A549 (cell line): ENCODE measurements around the gene IGLON5. TPM values are rescaled to one million over a fixed set of nuclear protein-coding genes. Genes with fewer than 3 reads are reported as not detected.

Source experiments
- ATAC-seq, 2 experiments: fragments of 200-7000 bp in 1 of 2; fragments of >200 bp in 1 of 2; cut with Nextera tagmentation in 1 of 2; cut with Tn5 transposase in 1 of 2; 3 replicates each; pipeline versions ENCODE4 v1.8.0 to v1.9.1; 2018 to 2020; ENCODE audit warnings: mild to moderate bottlenecking in 1 of 2, moderate library complexity in 1 of 2
- CTCF ChIA-PET: fragments of 300-600 bp; sonication (Branson Sonifier 250); formaldehyde crosslinking; extraction: SDS; loops from one replicate; lab custom pipeline; 2021; ENCODE audit warnings: antibody characterized with exemption, inconsistent platforms; lab: Yijun Ruan, JAX
- POLR2A ChIA-PET: fragments of 350-600 bp; formaldehyde crosslinking; extraction: SDS; loops from one replicate; lab custom pipeline; 2021; ENCODE audit warnings: antibody characterized with exemption, inconsistent platforms; lab: Yijun Ruan, JAX
- DNase-seq, 2 experiments: peaks; one replicate each; pipeline versions ENCODE4 v3.0.0 to v3.0.0-alpha.2; 2011 to 2016; ENCODE audit warnings: low read depth in 1 of 2, low spot score in 1 of 2
- FAIRE-seq: peaks from 2 replicates; lab custom pipeline; 2011; peaks lifted over from hg19 to GRCh38; lab: Jason Lieb, UNC
- H3K27ac ChIP-seq, 2 experiments: fragments of >200 bp; sonication (Bioruptor Twin); formaldehyde crosslinking; 3 replicates each; pipeline ENCODE4 v1.5.1; 2016 to 2017
- H3K4me1 ChIP-seq: fragments of >200 bp; sonication (Bioruptor Twin); formaldehyde crosslinking; 3 replicates; pipeline ENCODE4 v1.6.1; 2016
- H3K4me2 ChIP-seq: fragments of >200 bp; sonication (Bioruptor Twin); formaldehyde crosslinking; 3 replicates; pipeline ENCODE4 v1.6.1; 2016
- H3K4me3 ChIP-seq: fragments of >200 bp; sonication (Bioruptor Twin); formaldehyde crosslinking; 3 replicates; pipeline ENCODE4 v1.5.1; 2016
- H3K9me3 ChIP-seq: fragments of >200 bp; sonication (Bioruptor Twin); formaldehyde crosslinking; 3 replicates; pipeline ENCODE4 v1.6.1; 2016
- CBX2 ChIP-seq: fragments of 200-600 bp; sonication (generic); IDR thresholded peaks from 2 replicates; pipeline ENCODE4 v1.6.1; 2016; ENCODE audit warnings: low read depth, mild to moderate bottlenecking, borderline replicate concordance
- CHD4 ChIP-seq: fragments of 200-600 bp; sonication (generic); IDR thresholded peaks from 2 replicates; pipeline ENCODE4 v1.6.1; 2016; ENCODE audit warnings: antibody characterized with exemption, mild to moderate bottlenecking, borderline replicate concordance
- ESRRA ChIP-seq: fragments of 150-350 bp; IDR thresholded peaks from 2 replicates; pipeline ENCODE4 v1.6.1; 2014; ENCODE audit warnings: mild to moderate bottlenecking, low read length, borderline replicate concordance
- HDAC2 ChIP-seq: fragments of 200-600 bp; sonication (generic); IDR thresholded peaks from 2 replicates; pipeline ENCODE4 v1.6.1; 2016
- HEYL ChIP-seq: fragments of 250-450 bp; sonication (Bioruptor Pico); IDR thresholded peaks from 2 replicates; pipeline ENCODE4 v1.8.0; 2021; ENCODE audit warnings: mild to moderate bottlenecking, moderate library complexity
- HOXB13 ChIP-seq: fragments of 250-450 bp; sonication (Bioruptor Pico); IDR thresholded peaks from 2 replicates; pipeline ENCODE4 v1.5.0; 2020; ENCODE audit warnings: low read depth, mild to moderate bottlenecking, moderate library complexity
- HOXB5 ChIP-seq: fragments of 250-450 bp; sonication (Bioruptor Pico); IDR thresholded peaks from 2 replicates; pipeline ENCODE4 v1.5.0; 2020; ENCODE audit warnings: mild to moderate bottlenecking, moderate library complexity
- MAFK ChIP-seq: fragments of 450-650 bp; IDR thresholded peaks from 2 replicates; pipeline ENCODE4 v1.6.1; 2014; ENCODE audit not compliant: partially characterized antibody
- MYC ChIP-seq: IDR thresholded peaks from 2 replicates; pipeline ENCODE4 v1.6.1; 2012; ENCODE audit warnings: mild to moderate bottlenecking, inconsistent platforms, low read length, improper control_type of control experiment, borderline replicate concordance
- NFE2L2 ChIP-seq: fragments of 150-350 bp; conservative IDR thresholded peaks from 2 replicates; pipeline ENCODE4 v1.6.1; 2014; ENCODE audit warnings: low read length
- NR3C1 ChIP-seq: fragments of >200 bp; sonication (Bioruptor Twin); formaldehyde crosslinking; IDR thresholded peaks from 3 replicates; pipeline ENCODE4 v1.6.1; 2017
- POLR2AphosphoS2 ChIP-seq: conservative IDR thresholded peaks from 2 replicates; pipeline ENCODE4 v1.6.1; 2012; ENCODE audit warnings: low read length, improper control_type of control experiment, inconsistent platforms
- RCOR1 ChIP-seq: fragments of 150-350 bp; IDR thresholded peaks from 2 replicates; pipeline ENCODE4 v1.6.1; 2014; ENCODE audit warnings: antibody characterized with exemption, low read length, low read depth
- TP53 ChIP-seq: fragments of 250-450 bp; sonication (Bioruptor Pico); IDR thresholded peaks from 2 replicates; pipeline ENCODE4 v1.5.0; 2021; ENCODE audit warnings: mild to moderate bottlenecking, moderate library complexity
- ZC3H11A ChIP-seq: fragments of 450-650 bp; IDR thresholded peaks from 2 replicates; pipeline ENCODE4 v1.6.1; 2014; ENCODE audit warnings: antibody characterized with exemption, mild to moderate bottlenecking
- WGBS: methylation state at CpG from one replicate; pipeline ENCODE4 v1.1.6; 2017; ENCODE audit errors: missing lambda C conversion rate; 5-methylcytosine and 5-hydroxymethylcytosine counted together
- polyA plus RNA-seq, 4 experiments: library from polyadenylated mRNA; depleted of rRNA in 3 of 4; stranded (reverse); fragments of >200 nt; fragmentation: RNase III in 1 of 4; extraction: RNeasy Plus Mini Kit Qiagen cat#74134 plus additional on column Dnase treatment in 1 of 4; gene quantifications; 2 replicates in 3 of 4; 3 replicates in 1 of 4; pipeline ENCODE4 v1.2.3, GENCODE V29; 2011 to 2017
- TF ChIP-seq, protein P1 (sequence below): fragments of 250-450 bp; sonication (Bioruptor Pico); IDR thresholded peaks from 2 replicates; pipeline ENCODE4 v1.5.0; 2020; ENCODE audit warnings: low read depth, mild to moderate bottlenecking, moderate library complexity
- TF ChIP-seq, protein P2 (sequence below): IDR thresholded peaks from 2 replicates; pipeline ENCODE4 v1.6.1; 2012
- TF ChIP-seq, protein P3 (sequence below): fragments of 150-350 bp; IDR thresholded peaks from 2 replicates; pipeline ENCODE4 v1.6.1; 2014; ENCODE audit warnings: low read depth, mild to moderate bottlenecking, low read length
- TF ChIP-seq, protein P4 (sequence below): fragments of 200-600 bp; sonication (generic); IDR thresholded peaks from 2 replicates; pipeline ENCODE4 v1.6.1; 2016; ENCODE audit warnings: antibody characterized with exemption, mild to moderate bottlenecking, moderate library complexity
- TF ChIP-seq, protein P5 (sequence below): fragments of >200 bp; sonication (Bioruptor Twin); formaldehyde crosslinking; IDR thresholded peaks from 2 replicates; pipeline ENCODE4 v1.6.1; 2016

IGLON5 gene
- polyA plus RNA-seq, 2 of the 4 experiments (the other 2 are of a cell fraction): 0.04 to 0.06 TPM

DNA sequence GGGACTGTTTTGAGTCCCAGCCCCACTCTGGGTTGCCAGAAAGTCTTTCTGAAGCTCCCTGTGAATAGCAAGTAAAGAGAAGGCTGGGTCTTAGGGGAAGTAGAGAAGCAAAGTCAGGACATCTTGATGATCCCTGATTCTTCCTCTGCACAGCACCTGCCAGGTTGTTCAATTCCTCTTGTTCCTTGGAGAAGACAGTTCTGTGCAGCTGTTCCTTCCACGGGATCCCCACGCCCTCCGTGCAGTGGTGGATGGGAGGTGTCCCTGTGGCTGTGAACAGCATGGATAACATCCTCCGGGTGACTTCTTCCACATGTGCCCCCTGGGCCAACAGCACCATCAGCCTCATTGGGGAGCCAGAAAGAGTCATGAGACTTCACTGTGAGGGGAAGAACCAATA, 29.1 kb upstream of the IGLON5 start (continued):
- TF ChIP-seq MYC: no peak
- no peak for TF ChIP-seq CHD4
- TF ChIP-seq NR3C1: no peak
- TF ChIP-seq, protein P1, sequence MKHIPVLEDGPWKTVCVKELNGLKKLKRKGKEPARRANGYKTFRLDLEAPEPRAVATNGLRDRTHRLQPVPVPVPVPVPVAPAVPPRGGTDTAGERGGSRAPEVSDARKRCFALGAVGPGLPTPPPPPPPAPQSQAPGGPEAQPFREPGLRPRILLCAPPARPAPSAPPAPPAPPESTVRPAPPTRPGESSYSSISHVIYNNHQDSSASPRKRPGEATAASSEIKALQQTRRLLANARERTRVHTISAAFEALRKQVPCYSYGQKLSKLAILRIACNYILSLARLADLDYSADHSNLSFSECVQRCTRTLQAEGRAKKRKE (CRISPR knock-in tag): no peak
- TF ChIP-seq, protein P2, sequence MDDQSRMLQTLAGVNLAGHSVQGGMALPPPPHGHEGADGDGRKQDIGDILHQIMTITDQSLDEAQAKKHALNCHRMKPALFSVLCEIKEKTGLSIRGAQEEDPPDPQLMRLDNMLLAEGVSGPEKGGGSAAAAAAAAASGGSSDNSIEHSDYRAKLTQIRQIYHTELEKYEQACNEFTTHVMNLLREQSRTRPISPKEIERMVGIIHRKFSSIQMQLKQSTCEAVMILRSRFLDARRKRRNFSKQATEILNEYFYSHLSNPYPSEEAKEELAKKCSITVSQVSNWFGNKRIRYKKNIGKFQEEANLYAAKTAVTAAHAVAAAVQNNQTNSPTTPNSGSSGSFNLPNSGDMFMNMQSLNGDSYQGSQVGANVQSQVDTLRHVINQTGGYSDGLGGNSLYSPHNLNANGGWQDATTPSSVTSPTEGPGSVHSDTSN: no peak
- no peak for TF ChIP-seq ZC3H11A
- no peak for TF ChIP-seq HOXB5 (CRISPR knock-in tag)

DNA sequence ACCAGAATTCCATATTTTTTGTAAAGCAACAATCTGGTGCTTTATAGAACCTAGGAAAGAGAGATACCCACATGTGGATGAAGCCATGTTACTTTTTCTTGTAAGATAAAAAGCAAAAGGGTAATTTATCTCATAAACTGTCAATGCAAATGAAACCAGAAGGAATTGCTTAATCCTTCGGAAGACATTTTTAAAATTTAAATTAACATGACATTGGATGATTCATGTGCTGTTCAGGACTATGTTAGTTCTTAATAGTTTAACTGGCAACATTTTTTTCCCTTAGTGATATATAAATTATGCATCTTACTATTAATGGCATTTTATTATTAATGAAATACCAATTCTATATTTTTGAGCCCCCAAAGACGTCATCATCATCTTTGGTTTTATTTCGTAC, 25.8 kb upstream of the IGLON5 start:
- no peak overlapping the region for H3K4me2 ChIP-seq
- 19% methylated on average over 3 of the region's 3 CpGs for whole genome bisulfite sequencing
- ChIA-PET CTCF (no interaction called here), POLR2A (no interaction called here)
- H3K27ac ChIP-seq: no peak overlapping the region
- H3K9me3 ChIP-seq: peaks cover 15% of the 10 kb centered on the region
- no peak for FAIRE-seq
- no peak for ATAC-seq
- no peak overlapping the region for H3K4me3 ChIP-seq
- DNase-seq: no peak
- no peaks in the 10 kb centered on the region for H3K4me1 ChIP-seq
- TF ChIP-seq ZC3H11A: no peak
- no peak for TF ChIP-seq TP53 (CRISPR knock-in tag)
- TF ChIP-seq, protein P3, sequence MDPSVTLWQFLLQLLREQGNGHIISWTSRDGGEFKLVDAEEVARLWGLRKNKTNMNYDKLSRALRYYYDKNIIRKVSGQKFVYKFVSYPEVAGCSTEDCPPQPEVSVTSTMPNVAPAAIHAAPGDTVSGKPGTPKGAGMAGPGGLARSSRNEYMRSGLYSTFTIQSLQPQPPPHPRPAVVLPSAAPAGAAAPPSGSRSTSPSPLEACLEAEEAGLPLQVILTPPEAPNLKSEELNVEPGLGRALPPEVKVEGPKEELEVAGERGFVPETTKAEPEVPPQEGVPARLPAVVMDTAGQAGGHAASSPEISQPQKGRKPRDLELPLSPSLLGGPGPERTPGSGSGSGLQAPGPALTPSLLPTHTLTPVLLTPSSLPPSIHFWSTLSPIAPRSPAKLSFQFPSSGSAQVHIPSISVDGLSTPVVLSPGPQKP: no peak
- TF ChIP-seq, all 56 proteins: peak for 0

DNA sequence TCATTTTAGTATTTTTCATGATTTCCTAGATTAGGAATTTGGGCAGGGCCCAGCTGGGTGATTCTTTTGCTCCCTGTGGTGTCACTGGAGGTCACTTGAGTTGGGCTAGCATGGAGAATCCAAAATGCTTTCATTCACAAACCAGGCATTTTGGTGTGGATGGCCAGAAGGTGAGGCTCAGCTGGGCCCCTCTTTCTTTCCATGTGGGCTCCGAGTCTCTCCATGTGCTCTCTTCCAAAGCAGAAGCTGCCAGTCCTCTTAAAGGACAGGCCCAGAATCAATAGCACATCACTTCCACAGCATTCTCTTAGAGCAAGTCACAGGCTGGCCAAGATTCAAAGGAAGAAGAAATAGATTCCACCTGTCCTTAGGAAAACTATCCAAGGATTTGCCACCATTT, 21.8 kb upstream of the IGLON5 start:
- H3K27ac ChIP-seq: no peak overlapping the region
- H3K9me3 ChIP-seq: peaks cover 12% of the 10 kb centered on the region
- no peak overlapping the region for H3K4me2 ChIP-seq
- DNase-seq: no peak
- no peak overlapping the region for H3K4me3 ChIP-seq
- ChIA-PET CTCF (no interaction called here), POLR2A (no interaction called here)
- ATAC-seq: no peak
- no peaks in the 10 kb centered on the region for H3K4me1 ChIP-seq
- TF ChIP-seq POLR2AphosphoS2 (no peak), HEYL (CRISPR knock-in tag) (no peak), ESRRA (no peak), HOXB13 (CRISPR knock-in tag) (no peak)
- FAIRE-seq: no peak
- 6% methylated on average over 1 of the region's 1 CpG for WGBS

DNA sequence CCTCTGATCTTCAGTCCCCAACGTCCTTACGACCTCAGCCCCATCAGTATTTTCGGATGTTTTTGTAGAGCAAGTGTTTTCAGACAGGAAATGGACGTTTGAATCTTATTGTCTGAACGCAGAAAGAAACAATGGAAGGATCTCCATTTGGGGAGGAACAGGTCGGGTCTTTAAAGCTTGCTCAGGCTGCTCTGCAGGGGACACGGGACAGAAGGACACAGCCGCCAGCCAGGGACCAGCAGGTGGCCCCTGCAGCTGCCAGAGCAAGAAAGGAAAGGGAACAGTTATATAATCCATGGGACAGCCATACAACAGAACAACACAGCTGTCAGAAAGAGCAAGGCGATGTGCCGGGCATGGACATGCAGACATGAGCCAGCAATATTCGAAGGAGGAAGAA, 18.5 kb upstream of the IGLON5 start:
- 38% methylated on average over 11 of the region's 11 CpGs for WGBS
- Histone ChIP-seq H3K27ac (no peak overlapping the region), H3K4me3 (no peak overlapping the region)
- no peak for TF ChIP-seq CBX2
- TF ChIP-seq, all 56 proteins: peak for 0
- POLR2A ChIA-PET: no interaction called here
- no peaks in the 10 kb centered on the region for H3K4me1 ChIP-seq
- peaks cover 5% of the 10 kb centered on the region for H3K9me3 ChIP-seq
- H3K4me2 ChIP-seq: no peak overlapping the region
- CTCF ChIA-PET: no interaction called here
- FAIRE-seq: no peak
- ATAC-seq: no peak
- no peak for DNase-seq

DNA sequence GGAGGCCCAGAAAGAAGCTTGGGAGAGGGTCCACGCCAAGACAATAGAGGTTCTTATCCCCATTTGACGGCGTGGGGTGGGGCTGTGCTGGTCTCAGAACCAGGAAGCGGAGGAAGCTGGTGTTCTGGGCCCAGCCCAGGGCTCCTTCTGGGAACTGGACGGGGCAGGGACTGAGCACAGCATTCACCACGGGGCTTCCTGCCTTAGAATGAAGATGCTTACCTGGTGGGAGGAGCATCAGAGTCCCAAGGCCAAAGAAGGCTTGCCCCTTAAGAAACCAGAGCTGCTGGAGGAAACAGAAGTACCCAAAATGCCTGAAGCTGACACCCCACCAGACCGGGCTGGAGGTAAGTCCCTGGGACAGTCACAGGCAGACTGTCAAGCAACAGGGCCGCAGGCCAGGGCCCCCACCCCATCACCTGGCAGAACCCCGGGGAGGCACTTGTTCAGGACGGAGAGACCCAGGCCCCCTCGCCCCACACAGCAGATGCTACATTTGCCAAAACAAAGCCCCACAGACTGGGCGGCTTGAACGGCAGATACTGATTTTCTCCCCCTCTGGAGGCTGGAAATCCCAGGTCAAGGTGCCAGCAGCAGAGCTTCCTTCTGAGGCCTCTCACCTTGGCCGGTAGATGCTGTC, 17.8 kb upstream of the IGLON5 start:
- Histone ChIP-seq H3K4me3 (no peak overlapping the region), H3K27ac (no peak overlapping the region), H3K4me1 (no peaks in the 10 kb centered on the region), H3K4me2 (no peak overlapping the region), H3K9me3 (peaks cover 5% of the 10 kb centered on the region)
- no peak for DNase-seq
- no peak for ATAC-seq
- FAIRE-seq: no peak
- 47% methylated on average over 14 of the region's 14 CpGs for WGBS
- POLR2A ChIA-PET: no interaction called here
- CTCF ChIA-PET: no interaction called here
- TF ChIP-seq RCOR1: no peak
- no peak for TF ChIP-seq HDAC2
- TF ChIP-seq, protein P4, sequence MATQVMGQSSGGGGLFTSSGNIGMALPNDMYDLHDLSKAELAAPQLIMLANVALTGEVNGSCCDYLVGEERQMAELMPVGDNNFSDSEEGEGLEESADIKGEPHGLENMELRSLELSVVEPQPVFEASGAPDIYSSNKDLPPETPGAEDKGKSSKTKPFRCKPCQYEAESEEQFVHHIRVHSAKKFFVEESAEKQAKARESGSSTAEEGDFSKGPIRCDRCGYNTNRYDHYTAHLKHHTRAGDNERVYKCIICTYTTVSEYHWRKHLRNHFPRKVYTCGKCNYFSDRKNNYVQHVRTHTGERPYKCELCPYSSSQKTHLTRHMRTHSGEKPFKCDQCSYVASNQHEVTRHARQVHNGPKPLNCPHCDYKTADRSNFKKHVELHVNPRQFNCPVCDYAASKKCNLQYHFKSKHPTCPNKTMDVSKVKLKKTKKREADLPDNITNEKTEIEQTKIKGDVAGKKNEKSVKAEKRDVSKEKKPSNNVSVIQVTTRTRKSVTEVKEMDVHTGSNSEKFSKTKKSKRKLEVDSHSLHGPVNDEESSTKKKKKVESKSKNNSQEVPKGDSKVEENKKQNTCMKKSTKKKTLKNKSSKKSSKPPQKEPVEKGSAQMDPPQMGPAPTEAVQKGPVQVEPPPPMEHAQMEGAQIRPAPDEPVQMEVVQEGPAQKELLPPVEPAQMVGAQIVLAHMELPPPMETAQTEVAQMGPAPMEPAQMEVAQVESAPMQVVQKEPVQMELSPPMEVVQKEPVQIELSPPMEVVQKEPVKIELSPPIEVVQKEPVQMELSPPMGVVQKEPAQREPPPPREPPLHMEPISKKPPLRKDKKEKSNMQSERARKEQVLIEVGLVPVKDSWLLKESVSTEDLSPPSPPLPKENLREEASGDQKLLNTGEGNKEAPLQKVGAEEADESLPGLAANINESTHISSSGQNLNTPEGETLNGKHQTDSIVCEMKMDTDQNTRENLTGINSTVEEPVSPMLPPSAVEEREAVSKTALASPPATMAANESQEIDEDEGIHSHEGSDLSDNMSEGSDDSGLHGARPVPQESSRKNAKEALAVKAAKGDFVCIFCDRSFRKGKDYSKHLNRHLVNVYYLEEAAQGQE: no peak
- no peak for TF ChIP-seq NFE2L2
- TF ChIP-seq, protein P5, sequence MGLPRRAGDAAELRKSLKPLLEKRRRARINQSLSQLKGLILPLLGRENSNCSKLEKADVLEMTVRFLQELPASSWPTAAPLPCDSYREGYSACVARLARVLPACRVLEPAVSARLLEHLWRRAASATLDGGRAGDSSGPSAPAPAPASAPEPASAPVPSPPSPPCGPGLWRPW: no peak
- TF ChIP-seq ZC3H11A: no peak
- TF ChIP-seq MAFK: no peak
